IMR-90 (cell line): ENCODE data around the gene CALN1.

Source experiments
- BHLHE40 ChIP-seq: fragments of 150-350 bp; IDR thresholded peaks from 2 replicates; pipeline ENCODE4 v1.6.1; 2016; ENCODE audit warnings: mild to moderate bottlenecking, low read depth, low read length
- CTCF ChIP-seq: conservative IDR thresholded peaks from 2 replicates; pipeline ENCODE4 v1.5.1; 2012; ENCODE audit warnings: mild to moderate bottlenecking, low read depth, low read length, improper control_type of control experiment
- POLR2A ChIP-seq: IDR thresholded peaks from 2 replicates; pipeline ENCODE4 v1.6.1; 2012; ENCODE audit warnings: mild to moderate bottlenecking, low read depth, low read length
- RAD21 ChIP-seq: IDR thresholded peaks from 2 replicates; pipeline ENCODE4 v1.6.1; 2012; ENCODE audit warnings: low read length, improper control_type of control experiment
- TF ChIP-seq, protein P1 (sequence below): fragments of 150-350 bp; IDR thresholded peaks from 2 replicates; pipeline ENCODE4 v1.6.1; 2017; ENCODE audit warnings: mild to moderate bottlenecking, antibody characterized with exemption, low read length, low read depth

- TF ChIP-seq CTCF: no peak
- no peak for TF ChIP-seq POLR2A
- TF ChIP-seq BHLHE40: no peak
- TF ChIP-seq RAD21: no peak
- TF ChIP-seq, protein P1, sequence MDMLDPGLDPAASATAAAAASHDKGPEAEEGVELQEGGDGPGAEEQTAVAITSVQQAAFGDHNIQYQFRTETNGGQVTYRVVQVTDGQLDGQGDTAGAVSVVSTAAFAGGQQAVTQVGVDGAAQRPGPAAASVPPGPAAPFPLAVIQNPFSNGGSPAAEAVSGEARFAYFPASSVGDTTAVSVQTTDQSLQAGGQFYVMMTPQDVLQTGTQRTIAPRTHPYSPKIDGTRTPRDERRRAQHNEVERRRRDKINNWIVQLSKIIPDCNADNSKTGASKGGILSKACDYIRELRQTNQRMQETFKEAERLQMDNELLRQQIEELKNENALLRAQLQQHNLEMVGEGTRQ: no peak
Observed at GRCh38 chr7:71777278-71777677, 634.9 kb downstream of the CALN1 start.
